Pons (tissue), 1 donor: ENCODE data around the gene TNS3.

Experiments used
- DNase-seq: peaks from one replicate; pipeline ENCODE4 v3.0.0-alpha.2; 2016; ENCODE audit warnings: low spot score

Gene TNS3

DNA sequence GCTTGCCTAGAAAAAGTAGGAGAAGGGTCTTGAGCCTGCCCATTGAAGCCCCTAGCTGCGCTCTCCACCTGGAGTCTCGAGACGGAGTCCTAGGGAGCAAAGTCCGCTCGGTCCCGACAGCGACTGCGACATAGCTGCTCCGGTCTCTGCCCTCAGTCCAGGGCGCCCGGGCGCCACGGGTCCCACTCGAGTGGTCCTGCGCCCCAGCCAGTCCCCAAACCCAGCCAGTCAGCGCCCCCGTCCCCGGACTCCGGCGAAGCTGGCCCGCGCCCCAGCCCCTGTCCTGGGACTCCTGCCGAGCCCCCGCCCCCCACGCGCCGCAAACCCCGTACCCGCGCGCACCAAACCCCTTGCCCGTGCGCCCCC, 490 bp downstream of the TNS3 start:
- DNase-seq = no peak

DNA sequence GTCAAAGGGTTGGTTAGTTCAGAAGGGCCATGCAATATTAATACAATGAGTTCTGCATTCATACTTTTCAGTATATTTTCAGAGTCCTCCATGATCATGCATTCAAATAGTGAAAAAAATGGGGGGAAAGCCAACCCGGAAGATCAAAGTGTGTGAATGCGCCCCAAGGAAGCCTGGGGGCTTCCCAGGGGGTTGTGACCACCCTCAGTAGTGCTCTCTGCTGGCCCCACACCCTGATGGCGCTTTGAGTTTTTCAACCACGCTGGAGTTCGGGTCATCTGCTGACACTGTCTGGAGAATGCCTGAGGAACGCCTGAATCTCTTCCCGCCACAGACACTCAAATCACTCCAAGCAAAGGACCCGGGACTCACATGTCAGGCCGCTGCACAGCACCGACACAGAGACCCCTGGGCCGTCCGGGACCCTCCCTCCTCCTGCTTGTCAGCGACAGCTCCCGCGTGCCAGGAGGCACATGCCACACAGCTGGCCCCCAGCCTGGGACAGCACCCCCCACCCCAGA, 1.0 kb downstream of the TNS3 start:
- DNase-seq = no peak

DNA sequence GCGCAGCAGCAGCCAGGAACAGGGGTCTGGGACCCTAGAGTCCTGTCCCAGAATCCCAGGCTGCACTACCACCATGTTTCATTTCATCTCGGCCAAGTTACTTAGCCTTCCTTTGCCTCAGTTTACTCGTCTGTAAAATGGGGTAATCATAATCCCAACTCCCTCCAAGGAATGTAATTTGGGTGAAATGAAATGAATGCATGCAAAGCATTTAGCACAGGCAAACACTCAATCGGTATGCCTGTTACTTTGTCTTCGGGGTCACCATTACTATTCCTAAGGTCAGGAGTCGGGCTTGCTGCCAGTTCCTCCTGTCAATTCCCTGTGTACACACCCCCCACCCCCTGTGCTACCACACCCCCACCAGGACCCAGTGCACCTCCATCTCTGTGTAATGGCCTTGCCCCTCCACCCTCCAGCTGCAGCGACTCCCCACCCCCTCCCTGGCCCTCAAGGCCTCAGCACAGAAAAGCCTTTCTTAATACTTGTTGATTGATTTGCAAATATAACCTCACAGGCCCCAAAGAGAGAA, 1.7 kb downstream of the TNS3 start:
- DNase-seq = no peak

DNA sequence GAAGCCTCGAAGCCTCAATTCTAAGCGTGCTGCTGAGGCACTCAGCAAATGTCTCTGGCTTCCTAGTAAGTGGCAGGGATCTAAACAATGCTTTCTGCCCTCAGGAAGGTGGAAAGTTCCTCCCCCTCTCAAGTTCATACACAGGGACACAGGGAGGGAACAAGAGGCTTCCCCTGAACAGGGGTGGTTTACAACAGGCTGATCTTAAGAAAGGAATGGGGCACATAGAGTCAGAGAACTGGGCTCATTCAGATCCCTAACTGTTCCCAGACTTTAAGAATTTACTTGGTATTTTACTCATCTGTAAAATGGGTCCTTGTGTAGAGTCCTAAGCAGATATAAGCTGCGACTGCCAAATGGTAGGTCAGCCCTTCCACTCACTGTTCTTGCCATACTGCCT, 2.5 kb downstream of the TNS3 start:
- DNase-seq = no peak

DNA sequence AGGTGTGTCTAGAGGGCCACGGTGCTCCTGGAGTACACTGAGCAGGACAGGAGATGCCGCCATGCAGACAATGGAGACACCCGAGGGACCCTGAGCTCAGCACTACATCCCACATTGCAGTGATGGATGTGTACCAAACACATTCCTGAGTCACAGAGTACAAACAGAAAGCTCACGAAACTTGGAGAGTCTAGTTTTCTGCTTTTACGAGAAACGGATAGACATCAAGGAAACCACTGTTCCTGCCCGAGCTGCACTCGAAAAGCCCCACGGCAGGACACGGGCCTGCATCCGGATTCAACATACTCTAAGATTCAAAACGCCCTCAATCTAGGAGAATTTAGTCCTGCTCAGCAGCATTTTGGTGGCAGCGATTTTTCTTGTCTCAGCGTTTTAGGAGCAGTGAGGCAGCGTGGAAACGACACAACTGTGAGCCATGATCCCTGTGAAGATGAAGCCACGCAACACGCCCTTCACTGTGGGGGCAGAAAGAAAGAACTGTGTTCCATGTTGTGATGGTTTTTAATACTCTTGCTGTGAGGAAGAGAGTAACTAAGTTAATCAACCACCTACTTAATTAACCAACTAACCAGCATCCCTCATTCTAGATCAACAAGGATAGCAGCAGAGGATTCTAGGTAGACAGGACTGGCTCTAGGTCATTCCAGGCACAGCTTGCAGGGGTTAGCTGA, 3.2 kb downstream of the TNS3 start:
- no peak for DNase-seq

DNA sequence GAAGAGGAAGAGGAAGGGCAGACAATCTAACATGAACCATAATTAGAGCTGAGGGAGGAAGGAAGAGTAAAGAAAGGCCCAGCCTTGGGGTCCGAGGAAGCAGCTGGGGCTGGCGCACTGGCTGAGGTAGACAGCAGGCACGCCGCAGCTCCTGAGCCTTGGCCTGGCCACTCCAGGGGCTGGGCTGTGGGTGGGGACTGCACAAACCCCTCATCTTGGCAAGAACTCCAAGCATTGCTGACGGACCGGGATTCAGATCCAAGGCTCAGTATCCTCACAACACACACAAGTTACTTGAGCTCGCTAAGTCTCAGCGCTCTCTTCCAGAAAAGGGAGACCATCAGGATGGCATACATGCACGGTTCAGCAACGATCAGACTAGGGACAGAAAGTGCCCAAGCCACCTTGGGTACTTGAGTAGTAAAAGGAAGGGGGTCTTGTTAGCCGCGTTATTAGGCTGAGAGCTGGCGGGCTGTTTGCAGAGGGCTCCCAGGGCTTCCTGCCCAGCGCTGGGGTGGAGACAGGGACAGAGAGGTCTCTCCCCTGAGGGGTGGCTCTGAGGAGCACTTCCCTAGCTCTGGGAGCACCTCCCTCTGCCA, 4.5 kb downstream of the TNS3 start:
- DNase-seq = peak; percentile 39

DNA sequence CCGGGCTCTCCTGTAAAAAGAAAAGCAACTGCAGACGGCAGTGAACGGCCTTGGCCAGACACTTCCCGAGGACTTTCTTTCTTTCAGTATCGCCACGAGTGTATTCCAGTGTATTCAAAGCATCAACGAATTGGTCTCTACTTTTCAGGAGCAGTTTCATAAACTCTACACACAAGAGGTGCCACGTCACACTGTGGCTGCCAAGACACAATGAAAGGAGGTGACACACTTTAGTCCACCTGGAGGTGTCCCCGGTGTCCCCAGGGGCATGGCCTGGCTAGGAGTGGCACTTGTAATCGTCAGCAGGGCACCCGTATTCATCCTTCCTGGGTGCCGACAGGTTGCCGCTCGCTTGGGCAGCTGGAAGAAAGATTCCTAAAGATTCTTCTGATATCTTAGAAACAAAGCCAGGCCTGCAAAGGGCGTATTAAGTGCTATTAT, 5.0 kb downstream of the TNS3 start:
- DNase-seq = no peak

DNA sequence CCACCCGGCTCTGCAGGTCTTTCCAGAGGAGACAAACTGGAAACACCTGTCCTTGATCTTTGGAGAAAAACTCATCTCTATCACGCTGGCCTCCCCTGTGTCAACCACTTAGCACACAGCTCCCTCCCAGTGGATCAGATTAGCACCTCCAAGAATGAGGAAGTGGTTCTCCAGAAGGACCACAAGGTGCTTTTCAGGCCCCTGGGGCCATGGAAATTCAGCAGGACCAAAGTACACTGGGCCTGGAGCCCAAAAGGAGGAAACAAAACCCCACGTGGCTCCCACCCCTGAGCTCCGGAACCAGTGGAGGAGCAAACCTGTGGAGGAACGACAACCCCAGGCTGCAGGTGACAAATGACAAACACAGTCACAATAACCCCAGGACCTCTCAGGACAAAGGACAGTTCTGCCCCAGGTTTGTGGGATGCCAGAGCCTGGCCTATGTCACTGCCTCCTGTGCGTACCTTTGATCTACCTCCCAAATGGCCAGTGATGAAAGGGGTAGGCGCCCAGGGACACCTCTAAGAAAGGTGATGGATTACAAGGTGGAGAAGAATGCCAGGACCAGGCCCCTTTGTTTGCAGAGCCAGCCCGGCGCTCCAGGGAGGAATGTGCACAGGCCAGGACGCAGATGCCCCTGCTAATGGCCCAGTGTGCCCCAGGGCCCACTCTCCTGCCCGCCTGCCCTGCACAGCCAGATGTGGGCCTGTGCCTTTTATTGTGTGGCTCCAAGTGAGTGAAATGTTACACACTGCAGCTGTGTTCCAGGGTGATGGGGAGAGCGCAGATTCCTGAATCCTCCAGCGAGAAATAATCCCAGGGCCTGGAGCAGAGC, 5.7 kb downstream of the TNS3 start:
- no peak for DNase-seq

DNA sequence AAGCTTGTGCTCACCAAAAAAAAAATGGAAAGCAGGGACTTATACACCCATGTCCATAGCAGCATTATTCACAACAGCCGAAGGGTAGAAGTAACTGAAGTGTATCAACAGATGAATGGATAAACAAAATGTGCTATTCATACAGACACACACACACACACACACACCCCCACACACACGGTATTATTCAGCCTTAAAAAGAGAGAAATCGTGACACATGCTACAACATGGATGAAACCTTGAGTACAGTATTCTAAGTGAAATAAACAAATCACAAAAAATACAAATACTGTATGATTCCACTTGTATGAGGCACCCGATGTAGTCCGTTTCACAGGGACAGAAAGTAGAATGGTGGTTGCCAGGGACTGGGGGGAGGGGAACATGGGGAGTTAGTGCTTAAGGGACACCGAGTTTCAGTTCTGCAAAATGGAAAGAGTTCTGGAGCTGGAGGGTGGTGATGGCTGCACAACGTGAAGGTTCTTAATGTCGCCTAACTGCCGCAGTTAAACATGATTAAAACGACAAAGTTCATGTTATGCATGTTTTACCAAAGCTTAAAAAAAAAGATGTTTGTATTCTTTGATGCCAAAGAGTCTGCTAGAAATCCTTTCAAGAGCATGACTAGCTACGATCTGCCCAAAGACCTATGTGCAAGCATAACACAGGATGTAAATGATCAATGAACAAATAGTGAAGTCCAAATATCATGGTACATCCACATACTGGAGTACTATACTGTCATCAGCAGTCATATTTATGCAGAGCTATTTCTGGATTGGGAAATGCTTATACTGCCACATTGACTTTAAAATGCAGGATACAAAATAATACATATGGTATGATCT, 7.2 kb downstream of the TNS3 start:
- DNase-seq = peak; percentile 69

DNA sequence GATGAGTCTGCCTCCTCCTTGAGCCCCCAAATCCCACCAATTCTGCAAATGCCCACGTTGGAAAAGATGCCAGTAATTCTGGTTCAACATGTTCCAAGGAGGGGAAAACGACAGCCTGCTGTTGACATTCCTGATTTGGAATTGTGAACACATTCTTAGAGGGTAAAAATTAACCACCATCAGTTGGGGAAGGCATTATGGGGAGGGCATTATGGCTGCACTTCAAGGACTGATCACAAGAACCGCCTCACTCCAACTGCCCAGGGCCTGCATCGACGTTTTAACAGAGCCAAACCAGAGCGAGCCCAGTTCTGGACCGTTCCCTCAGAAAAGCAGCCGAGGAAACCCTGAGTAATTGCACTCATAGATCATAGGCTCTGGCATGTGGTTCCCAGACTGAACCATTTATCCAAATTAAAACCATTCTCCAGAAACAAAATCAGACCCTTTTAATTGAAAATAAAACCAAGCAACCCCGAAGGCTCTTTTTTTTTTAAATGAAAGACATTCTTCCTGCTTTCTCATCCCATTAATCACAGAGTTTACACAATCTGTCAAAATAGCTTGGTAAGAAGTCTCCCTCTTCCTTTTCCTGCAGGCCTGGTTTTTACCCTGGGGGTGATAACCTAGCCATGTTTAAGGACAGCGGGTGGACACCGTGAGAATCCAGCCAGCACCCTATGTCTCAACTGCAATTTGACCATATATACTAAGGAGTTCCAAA, 8.0 kb downstream of the TNS3 start:
- no peak for DNase-seq

DNA sequence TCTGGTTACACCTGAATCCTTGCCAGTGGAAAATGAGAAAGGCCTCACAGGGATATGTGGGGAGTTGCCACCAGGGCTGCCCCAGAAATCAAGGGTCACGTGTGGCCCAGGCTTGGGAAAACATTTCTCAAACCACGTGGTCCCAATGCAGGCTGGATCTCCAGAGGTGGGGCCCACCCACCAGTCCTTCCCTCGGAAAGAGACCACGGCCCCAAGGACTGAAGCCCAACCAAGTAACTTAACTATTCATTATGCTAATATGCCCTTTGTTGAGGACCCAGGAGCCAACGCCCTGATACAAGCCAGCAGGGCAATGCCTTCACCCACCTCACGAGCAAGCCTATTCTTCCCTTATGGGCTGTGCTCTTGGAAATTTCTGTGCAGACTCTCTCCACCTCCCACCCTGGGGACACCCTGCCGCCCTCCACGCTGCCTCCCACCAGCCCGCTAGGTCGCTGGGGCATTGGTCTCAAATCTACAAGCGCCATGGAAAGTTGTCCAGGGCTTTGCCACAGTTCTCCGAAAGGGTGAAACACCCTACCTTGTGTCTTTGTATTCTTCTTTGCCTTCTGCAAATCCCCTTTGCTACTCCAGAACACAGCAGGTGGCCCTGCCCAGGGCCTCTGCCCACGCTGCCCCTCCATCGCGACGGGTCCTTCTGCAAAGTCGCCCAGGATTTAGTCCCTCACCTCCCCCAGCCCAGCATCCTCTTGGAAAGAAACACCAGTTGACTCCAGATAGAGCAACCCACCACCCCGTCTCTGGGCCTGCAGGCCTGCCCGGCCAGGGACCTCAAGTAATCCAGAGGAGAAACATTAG, 8.8 kb downstream of the TNS3 start:
- DNase-seq = no peak

DNA sequence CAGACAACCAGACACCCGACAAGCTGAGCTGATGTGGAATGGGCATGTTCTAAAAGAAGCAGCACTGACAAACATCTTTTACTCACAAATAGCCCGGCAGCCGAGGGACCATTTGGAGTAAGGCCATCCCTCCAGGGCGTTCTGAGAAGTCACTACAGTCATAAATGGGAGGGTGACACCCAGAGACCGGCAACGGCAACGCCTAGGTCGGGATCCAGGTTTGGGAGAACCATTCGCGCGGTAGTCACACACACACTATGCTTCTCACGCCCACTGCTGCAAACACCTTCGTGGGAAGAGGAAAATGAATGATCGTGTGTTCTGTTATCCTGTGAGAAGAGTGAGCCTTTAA, 9.8 kb downstream of the TNS3 start:
- no peak for DNase-seq

DNA sequence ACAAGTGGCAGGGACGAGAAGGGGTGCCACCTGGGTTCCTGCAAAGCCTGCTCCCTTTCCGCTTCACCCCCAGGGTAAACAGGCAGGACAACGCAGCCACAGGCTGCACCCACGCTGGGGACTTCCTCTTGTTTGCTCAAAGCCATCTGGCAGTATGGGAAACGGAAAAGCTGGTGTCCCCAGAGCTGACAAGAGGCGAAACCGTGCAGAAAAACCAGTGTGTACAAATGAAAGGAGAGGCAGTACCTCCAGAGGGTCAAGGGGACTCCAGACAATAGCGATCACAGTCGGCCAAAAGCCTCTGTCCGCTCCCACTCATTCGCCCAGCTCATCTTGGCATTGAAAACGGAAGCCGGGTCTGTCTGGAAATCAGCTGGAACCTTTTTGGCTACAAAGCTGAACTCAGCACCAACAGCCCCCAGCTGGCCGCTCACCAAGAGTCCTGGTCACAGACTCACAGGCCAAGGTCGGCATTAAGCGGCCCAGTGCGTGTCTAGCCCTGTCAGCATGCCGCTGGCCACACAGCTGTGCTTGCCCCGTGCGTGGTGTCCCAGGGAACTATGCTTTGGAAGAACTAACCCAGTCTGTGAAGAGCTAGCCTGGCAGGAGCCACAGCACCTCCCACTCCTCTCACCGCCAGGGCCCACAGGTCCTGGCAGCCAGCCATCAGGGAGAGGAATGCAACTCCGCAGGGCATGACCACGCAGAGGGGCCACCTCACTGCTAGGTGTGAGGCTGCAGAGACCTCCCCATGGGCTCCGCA, 10.4 kb downstream of the TNS3 start:
- DNase-seq = peak; percentile 55

DNA sequence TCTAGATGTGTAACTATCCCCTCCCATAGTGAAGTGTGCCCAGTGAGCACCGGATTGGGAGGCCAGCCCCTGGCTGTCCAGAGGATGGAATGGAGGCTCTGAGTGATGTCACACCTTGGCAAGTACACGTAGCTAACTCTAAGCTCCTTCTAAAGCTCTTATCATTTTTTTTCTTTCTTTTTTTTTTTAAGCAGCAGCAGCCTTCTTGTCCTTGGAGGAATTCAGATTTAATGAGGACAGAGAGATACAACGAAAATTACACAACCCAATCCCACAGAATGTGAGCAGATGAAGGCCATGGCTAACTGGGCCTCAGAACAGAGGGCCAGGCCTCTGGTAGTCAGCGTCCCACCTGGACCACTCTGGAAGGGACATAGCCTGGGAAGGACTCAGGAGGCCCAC, 11.3 kb downstream of the TNS3 start:
- no peak for DNase-seq

DNA sequence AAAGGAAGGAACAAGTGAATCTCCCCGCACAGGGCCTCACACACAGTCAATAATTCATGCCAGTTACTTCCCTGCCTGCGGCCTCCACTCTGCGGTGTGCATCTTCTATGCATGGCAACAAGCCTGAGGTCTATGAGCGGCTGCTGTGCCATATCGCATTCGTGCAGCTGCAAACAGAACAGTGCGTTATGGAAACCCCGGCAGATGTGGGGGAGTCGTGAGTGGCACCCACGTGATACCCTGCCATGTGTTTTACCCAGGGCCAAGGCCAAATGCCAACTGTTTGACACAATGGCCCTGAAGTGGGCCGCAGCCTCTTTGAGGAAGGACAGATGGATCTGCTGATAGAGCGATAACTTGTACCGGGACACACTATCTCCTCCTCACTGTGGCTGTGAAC, 13.4 kb downstream of the TNS3 start:
- DNase-seq = peak; percentile 82

DNA sequence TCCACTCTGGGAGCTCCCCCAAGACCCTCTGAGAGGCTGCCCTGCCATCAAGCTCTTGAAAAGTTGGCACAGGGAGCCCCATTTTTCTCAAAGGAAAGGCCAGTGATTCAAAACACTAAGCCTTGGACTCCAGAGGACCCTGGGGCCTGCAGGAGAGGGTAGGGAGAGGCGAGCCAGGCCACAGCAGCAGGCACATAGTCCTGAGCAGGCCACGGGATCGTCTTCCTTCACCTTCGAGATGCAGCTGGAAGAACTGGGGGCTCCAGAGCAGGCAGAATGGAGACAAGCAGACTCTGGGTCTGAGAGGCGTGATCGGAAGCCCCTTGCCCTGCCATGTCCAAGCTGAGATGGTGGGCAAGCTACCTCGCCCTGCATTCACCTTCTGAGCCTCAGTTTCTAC, 13.9 kb downstream of the TNS3 start:
- no peak for DNase-seq

DNA sequence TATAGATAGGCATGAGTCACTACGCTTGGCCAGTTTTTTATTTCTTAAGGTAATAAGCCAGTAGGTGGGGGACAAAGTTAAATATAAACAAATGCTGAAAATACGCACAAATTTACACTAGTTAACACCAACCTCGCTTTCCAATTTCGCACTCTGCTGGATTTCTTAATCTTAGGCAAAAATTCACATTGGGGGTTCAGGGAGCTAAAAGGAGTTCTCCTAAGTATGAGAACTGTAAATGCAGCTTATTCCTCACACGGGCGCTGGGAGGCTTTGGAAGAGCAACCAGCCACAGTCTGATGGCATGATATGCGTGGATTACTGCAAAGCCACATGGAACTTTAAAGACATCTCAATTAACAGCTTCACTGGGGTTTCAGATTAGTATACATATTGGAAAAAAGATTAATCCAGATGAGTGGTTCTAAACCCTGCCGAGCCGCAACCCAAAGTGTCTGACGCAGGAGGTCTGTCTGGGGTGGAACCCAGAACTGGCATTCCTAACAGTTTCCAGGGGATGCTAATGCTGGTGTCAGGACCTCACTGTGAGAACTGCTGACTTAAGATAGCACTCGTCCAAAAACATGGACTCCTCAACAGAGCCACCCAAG, 16.2 kb downstream of the TNS3 start:
- no peak for DNase-seq

DNA sequence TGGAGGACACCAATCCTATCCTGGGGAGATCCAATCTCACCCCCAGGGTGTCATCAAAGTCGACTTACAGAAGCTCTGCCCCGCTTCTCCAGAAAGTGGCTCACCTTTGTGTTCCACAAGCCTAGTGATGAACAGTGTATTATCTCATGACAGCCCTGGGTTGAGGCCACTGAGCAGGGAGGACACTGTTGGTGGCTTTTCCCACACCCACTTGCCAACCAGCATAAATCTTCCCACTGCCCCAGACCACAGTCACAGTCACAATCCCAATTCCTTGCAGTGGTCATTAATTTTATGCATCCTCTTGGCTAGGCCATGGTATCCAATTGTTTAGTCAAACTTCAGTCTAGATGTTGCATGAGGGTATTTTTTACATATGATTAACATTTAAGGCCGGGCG, 18.4 kb downstream of the TNS3 start:
- DNase-seq = no peak
